Suppressor macrophage treated with lipopolysaccharide for 1 hour (primary cell): ENCODE measurements around the gene PEX26.
"Not testable (repeated sequence)": the region's sequence is repeated elsewhere in the genome, so short reads cannot be mapped to it uniquely, and the experiment has no call there.

ENCODE experiments used
- DNase-seq, 3 donors: peaks; one replicate each; pipeline ENCODE4 v3.0.0-alpha.2; 2020 to 2022

Gene PEX26

DNA sequence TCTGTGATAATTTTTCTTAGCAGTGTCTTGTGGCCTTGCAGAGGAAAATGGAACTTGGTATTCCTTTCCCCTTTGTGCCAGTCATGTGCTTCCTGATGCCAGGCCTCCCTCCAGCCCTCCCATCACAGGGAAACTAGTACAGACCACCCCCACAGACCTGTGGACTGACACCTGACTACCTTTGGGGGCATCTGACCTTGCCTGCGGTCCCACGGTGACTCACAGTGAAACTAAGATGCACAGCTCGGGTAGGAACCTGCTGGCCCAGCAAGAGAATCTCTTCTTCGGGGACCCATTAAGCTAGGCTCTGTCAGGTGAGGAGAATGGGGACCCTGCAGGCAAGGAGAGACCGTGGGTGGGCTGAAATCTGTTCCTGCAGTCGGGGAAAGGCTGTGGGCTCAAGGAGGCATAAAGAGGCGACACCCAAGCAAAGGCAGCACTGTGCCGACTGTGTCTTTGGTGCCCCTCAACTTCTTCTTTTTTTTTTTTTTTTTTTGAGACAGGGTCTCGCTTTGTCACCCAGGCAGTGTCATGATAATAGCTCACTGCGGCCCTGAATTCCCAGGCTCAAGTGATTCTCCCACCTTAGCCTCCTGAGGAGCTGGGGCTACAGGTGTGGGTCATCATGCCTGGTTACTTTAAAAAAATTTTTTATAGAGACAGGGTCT, 20.8 kb upstream of the PEX26 start:
- peak in 1 of 3 donors; percentile 6 for DNase-seq

- peak; percentile 78 to 93 (median 88) for DNase-seq
These were observed 20.1 kb upstream of the PEX26 start for GRCh38 chr22:18057568-18058209.

DNA sequence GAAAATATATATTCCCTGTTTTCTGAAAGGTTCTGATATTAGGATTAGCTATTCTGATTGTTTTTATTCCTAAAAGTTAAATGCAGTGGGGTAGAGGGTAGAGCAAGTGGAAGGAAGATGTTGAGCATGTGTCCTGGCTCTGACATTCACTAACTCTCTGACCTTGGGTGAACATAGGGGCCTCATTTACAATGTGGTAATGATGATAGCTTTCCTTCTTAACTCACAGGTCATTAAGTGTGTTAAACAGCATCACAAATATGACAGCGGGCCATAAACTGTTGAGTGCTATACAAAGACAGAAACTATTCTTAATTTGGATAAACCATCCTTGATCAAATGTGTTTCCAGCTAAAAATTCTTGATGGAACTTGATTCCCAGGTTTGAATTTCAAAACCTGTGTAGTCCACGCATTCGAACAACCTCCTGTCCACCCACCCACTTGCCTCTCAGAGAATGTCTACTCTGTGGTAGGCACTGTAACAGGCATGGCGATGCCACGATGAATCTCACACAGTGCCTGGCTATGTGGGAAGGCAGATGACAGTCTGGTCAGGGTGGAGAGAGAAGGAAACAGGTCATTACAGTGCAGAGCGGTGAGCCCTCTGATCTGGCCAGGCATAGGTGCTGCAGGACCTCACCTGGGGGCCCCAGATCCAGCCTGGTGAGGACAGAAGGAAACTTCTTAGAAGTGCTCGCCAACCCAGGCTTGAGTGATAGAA, 19.3 kb upstream of the PEX26 start:
- DNase-seq = no peak

DNA sequence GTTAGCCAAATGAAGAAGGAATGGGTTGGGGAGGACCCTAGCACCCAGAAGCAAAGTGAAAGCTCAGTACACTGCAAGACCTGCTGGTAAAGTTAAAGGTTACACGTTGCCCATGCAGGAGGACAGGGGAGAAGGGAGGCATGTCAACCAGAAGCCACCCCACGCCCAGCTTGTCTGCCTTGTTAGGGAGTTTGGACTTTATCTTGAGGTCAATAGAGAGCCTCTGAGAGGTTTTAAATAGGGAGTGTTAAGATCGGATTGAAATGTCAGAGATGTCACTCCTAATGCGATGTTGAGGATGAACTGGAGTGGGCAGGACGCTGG, 18.7 kb upstream of the PEX26 start:
- DNase-seq = no peak

- DNase-seq = no peak
These were observed 18.3 kb upstream of the PEX26 start for GRCh38 chr22:18059473-18059872.

DNA sequence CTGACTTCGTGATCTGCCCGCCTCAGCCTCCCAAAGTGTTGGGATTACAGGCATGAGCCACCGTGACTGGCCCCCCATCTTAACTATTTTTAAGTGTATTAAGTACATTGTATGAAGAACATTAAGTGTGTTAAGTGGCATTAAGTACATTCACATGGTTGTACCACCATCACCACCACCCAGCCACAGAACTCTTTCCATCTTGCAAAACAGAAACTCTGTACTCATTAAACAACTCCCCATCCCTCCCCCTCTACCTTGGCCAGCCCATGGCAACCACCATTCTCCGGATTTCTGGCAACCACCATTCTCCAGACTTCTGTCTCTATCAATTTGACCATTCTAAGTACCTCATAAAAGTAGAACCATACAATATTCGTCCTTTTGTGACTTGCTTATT, 17.8 kb upstream of the PEX26 start:
- DNase-seq = no peak

GRCh38 chr22:18060646-18061620, 16.9 kb upstream of the PEX26 start:
- peak; percentile 59 to 86 (median 62) for DNase-seq

DNA sequence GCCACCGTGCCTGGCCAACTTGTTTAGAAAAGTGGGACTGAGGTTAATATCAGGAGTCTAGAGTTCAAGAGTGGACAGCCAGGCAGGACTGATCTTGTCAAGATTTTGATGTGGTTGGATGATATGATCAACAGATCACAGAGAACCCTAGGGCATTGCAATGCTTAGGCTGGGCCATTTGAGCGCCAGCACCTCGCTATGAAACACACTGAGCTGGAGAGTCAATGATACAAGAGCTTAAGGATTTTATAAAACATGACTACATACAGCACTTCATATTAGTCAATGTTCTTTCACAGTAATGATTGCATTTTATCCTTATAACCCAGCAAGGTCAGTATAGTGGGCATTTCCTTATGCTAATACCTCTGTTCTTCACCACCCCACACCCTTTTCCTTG, 15.4 kb upstream of the PEX26 start:
- no peak for DNase-seq

GRCh38 chr22:18063306-18063705, 14.5 kb upstream of the PEX26 start:
- no peak for DNase-seq

DNA sequence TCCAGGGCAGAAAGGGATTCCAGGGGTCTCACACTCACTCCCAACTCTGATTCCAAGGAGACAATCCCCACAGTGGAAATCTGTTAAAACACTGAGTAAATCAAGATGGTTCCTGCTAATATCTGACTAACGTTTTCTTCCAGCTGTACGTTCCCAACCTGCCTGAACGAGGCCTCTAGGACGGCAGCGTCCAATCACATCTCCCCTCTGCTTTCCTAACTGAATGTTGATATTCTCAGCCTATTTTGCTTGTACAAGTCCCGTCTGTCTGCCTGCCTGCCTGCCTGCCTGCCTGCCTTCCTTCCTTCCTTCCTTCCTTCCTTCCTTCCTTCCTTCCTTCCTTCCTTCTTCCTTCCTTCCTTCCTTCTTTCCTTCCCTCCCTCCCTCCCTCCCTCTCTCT, 14.1 kb upstream of the PEX26 start:
- not testable (repeated sequence) for DNase-seq

DNA sequence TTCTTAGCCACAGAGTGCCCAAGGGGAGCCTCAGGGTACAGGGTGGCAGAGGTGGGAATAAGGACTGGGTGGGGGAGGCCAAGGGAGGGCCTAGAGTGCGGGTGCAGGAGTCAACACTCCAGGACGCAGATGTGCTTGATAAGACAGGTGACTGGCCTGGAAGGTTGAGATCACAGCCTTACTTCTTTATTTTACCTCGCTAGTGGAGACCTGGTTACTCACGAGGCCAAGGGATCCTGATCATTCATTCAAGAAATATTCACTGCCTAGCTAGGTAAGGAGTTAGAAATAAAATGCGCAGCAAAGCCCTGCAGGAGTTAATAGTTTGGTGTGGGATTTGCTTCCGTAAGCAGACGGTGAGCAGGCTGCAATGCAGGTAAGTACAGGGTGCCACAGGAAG, 13.2 kb upstream of the PEX26 start:
- no peak for DNase-seq

DNA sequence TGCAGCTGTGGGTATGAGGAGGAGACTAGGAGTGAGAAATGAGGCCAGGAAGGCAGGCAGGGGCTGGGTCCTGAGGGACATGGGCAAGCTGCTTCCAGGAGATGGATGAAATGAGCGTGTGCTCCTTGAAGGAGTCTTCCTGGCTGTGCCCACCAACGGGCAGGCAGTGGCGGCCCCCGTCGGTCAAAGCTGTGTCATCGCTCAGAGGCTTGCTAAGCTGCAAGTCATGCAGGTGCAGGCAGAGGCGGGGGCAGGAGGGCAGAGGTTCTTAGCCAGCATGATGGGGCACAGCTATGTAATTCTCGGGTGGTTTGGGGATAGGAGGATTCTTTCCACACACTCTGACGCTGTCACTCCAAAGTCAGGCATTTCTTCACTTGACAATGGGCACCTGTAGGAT, 12.5 kb upstream of the PEX26 start:
- DNase-seq = no peak

DNA sequence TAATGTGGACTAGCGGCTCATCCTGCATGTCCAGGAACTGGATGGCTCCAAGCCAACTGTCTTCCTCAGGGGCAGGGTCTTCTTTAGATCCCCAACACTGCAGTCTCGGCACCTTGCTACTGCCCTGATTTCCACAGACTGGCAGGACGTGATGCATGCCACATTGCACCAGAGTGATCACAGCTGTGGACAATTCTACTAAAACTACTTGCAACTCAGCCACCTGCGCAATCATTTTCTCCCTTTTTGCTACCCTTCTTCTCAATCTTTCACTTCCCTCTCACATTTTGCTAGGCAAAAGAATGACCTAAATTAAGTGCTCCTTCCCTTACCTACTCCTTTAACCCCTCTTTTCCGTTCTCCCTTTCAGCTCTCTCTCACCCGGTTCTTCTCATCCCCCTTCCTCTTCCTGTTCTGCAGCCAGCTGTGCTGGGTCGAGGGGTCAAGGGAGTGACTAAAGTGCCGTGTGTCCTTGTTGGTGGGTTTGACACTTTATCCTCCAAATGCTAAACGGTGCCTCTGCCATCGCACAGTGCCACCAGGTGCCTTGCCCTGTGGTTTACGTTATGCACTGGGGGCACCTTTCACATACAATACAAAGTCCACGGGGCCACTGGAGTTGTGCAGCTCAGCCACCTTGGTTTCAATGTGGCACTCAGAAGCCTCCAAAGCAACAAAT, 11.5 kb upstream of the PEX26 start:
- DNase-seq = no peak

GRCh38 chr22:18067121-18067520, 10.7 kb upstream of the PEX26 start:
- no peak for DNase-seq

DNA sequence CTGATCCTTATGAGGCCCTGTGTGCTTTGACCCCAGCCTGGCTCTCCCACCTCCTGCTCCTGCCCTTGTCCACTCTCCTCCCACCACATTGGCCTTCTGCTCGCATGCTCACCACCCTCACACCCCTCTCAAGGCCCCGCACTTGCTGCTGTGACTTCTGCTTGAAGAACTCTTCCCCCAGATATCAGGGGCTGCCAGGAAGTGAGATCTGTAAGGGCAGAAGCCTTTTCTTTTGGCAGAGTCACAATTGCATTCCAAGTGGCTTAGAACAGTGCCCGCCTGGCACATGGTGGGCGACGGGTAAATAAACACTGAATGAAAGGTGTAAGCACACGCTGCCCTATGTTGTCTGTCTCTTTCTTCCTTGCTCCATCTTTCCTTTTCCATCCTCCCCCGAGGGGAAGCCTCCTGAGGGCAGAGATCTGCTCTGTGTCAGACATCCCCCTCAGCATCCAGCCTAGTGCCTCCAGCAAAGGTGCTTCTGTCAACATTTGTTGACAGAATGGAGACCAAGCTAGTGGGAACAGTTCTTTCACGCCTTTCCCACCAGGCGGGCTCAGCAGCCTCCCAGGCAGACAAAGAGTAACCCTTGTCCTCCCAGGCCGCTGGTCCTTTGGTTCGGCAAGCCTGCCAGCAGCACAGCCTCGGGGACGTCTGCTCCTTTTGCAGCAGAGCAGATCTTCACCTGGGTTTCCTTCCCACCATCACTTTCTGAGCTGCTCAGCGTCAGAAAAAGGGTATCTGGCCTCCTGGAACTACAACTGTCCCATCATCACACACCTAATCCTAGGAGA, 10.0 kb upstream of the PEX26 start:
- DNase-seq = no peak

DNA sequence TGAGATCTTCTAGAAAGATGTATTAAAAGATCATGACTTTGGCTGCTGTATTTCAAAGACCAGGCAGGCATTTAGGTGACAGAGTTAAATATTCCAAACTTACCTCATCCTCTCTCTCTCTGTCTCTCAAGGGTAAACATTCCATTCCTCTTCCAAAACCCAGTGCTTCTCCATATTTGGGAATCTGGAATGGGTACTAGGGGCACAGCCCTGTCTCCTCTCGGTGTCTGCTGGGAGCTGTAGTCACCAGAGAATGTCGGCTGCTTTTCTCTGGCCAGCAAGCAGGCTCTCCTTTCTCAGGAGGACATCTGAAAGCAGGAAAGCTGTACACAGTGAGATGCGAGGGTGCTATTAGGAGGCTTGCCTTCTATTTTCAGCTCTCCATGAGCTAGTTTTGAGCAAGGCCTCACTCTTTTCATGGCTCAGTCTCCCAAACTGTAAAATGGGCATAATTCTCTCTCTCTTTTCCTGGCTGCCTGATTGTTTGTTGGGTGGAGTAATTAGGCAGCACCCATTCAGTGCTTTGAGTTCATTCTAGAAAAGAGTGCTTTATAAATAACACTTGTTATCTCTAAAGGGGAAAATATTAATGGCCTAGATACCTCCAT, 9.3 kb upstream of the PEX26 start:
- no peak for DNase-seq

GRCh38 chr22:18069041-18069440, 8.7 kb upstream of the PEX26 start:
- DNase-seq = no peak

DNA sequence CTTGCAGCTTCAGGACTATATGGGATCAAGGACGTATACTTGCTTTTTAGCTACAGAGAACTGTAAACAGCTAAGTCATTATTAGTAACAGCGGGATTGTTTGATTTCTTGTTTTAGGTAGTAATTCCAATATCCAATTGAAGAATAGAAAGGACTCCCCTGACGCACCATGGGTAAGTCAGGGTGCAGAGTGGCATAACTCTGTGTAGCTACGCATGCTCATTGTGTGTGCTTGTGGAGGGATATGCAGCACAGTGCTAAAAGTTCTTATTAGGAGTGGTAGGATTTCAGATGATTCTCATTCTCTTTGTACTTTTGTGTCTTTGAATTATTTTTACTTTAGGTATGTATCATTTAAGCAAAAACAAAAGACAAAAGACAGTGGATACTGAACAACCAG, 7.7 kb upstream of the PEX26 start:
- no peak for DNase-seq

DNA sequence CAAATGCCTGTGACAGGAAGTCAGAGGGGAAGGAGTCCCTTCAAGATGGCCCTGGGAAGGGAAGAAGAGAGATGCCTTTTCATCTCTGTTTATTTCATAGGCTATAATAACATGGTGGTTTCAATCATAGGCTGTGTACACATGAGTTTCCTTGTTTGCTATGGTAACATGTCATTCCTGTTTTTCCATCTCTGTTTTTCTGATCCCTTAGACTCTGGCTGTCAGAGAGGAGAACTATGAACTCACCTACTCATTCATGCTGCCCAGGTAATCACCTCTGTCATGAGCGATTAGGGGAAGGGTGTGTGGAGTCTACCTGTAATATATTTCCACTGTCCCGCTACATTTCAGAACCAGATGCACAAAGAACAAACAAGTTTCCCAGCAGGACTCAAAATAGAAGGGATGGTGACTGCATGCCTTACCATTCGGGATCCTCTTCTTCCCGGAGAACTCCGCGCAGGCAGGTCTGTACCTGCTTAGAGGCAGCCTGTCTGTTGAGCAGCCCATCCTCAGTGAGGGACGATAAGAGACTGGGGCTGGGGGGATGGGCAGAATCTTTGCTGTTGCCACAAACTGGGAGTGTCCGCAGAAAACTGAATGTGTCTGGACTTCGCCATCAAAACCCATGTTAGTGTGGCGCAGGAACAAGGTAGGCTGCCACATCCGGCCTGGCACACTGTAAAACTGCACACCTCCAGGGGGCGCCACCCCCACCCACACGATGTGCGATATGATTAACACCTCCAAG, 7.1 kb upstream of the PEX26 start:
- no peak for DNase-seq

DNA sequence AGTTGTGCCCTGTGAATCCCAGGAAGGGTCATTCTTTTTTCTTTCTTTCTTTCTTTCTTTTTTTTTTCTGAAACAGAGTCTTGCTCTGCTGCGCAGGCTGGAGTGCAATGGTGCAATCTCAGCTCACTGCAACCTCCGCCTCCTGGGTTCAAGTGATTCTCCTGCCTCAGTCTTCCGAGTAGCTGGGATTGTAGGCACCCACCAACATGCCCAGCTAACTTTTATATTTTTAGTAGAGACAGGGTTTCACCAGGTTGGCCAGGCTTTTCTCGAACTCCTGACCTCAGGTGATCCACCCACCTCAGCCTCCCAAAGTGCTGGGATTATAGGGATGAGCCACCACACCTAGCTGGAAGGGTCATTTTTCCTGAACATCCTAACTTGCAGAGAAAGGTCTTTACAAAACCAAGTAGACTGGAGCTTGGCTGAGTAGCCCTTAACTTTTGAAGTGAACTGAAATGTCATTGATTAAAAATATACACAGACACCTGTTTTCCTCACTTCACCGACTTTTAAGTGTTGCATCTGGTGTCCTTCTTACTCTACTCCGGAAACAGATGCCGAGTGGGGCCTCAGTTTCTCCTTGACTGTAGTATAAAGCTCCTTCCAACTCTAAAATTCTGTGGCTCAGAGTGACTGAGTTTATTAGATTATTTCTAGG, 6.4 kb upstream of the PEX26 start:
- DNase-seq = not testable (repeated sequence)
